Activated T-helper 1 cell treated with anti-CD3 and anti-CD28 coated beads, Interleukin-12 subunit alpha, Interleukin-12 subunit beta, Interleukin-2, Interleukin-4 antibody, amounts not matched to agents 30 ng/mL and 10 ng/mL and 1 ng/mL, durations not matched to agents 14 hours and 24 hours and 36 hours (primary cell): Measurements from ENCODE around the gene NACC1. TPM values are rescaled to one million over a fixed set of nuclear protein-coding genes. Genes with fewer than 3 reads are reported as not detected.
A peak's percentile ranks its signal among the peaks of the same experiment; 100 is the strongest.

Experiments used
- DNase-seq: peaks from one replicate; pipeline ENCODE4 v3.0.0; 2021; ENCODE audit warnings: low spot score
- H3K27ac Mint-ChIP-seq: one replicate; pipeline ENCODE4 v1.8.0; 2021; ENCODE audit warnings: mild to moderate bottlenecking, mixed read lengths
- H3K27me3 Mint-ChIP-seq: one replicate; pipeline ENCODE4 v1.8.0; 2022; ENCODE audit warnings: mild to moderate bottlenecking, moderate library complexity, mixed read lengths; ENCODE audit not compliant: insufficient read depth
- H3K36me3 Mint-ChIP-seq: one replicate; pipeline ENCODE4 v1.8.0; 2021; ENCODE audit warnings: low read depth, mixed read lengths
- H3K4me1 Mint-ChIP-seq: one replicate; pipeline ENCODE4 v1.8.0; 2021; ENCODE audit warnings: low read depth, mixed read lengths
- H3K4me3 Mint-ChIP-seq: one replicate; pipeline ENCODE4 v1.8.0; 2021; ENCODE audit warnings: mild to moderate bottlenecking, moderate library complexity, mixed read lengths
- H3K9me3 Mint-ChIP-seq: one replicate; pipeline ENCODE4 v1.8.0; 2021; ENCODE audit warnings: mixed read lengths
- intact Hi-C: fragments of 100-400 bp; cut with micrococcal nuclease; formaldehyde crosslinking; loops from one replicate; pipeline ENCODE4 v1.15.1; 2024
- total RNA-seq: library from RNA; stranded (reverse); gene quantifications from 2 replicates; pipeline ENCODE4 v1.2.3, GENCODE V29; 2022

NACC1 gene
- total RNA-seq, 1 donor from 2014 or later: 124 TPM

DNA sequence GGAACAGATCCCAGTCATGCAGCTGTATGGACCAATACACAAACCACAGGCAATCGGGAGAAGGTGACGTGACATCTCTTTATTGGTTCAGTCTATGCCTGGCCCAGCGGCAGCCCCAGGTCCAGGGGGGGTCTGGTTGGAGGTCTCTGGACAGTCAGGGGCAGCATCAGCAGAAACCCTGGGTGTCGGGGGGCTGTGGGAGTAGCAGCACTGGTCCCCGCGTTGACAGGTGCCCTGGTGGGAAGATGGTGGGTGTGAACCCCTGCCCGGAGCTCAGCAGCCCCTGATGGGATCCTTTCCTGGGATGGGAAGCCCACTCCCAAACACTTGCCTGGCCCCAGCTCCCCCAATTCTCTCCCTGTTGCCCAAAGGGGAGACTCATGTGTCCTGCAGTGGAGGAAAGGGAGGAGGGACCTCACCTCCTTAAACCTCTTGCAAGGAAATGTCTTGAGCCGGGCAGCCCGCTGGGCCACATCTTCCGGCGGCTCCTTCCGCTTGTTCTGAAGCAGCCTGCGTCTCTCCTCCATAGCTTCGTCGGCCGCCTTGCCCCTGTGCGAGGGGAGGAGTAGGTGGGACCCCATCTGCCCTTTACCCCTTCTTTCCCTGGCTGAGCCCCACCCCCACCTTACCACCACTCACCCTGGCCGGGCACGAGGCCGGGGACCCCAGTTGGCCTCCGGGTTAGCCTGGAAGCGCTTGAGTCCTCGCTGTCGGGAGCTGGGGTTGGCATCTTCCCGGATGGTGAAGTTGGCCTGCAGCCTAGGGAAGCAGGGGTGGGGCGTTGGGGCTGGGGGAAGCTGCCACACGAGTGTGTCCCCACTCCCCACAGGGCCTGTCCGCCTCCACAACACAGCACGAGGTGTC is 13.0 kb upstream of the NACC1 start:
- intact Hi-C loops: loop anchor here (1.0 kb wide), 1 partner anchor 11 kb away; the partner anchor contains the start of gene TRMT1
- DNase-seq: no peak
- peak overlapping the region; percentile 93 for H3K4me3 Mint-ChIP-seq
- H3K4me1 Mint-ChIP-seq: peaks cover 12% of the 10 kb centered on the region
- peaks cover 13% of the 10 kb centered on the region for H3K36me3 Mint-ChIP-seq
- H3K27me3 Mint-ChIP-seq: no peaks in the 10 kb centered on the region
- H3K9me3 Mint-ChIP-seq: no peaks in the 10 kb centered on the region
- H3K27ac Mint-ChIP-seq: peak overlapping the region; percentile 91

DNA sequence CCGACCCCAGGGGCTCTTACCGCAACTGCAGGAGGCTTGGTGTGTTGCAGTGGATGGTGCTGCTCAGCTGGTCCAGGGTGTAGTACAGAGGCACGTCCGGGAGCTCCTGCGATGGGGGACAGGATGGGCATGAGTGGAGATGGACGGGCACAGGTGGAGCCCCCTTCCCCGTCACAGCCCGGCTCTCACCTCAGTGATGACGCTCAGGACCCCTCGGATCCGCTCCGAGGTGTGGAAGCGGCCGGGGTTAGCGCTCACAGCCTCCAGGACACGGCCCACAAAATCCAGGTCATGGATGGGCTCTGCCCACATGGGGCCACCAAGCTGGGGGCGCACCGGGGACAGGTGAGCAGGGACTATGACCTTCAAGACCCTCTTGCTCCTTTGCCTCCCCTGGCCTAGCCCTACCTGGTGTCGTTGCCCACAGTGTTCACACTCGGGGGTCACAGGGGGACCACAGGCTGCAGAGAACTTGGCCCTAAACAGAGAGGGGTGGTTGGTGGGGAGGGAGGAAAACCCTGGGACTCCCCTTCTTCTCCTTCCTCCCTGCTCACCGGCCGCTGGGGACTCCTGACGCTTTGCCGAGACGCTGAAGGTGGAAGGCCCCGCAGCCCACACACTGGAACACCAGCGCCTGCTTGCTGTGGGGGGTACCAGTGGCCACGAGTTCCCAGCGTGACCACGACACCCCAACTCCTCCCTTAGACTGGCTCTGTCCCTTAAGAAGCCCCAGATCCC is 8.5 kb upstream of the NACC1 start:
- Mint-ChIP-seq H3K27ac (no peak overlapping the region), H3K9me3 (no peaks in the 10 kb centered on the region), H3K36me3 (peaks cover 17% of the 10 kb centered on the region), H3K4me3 (no peak overlapping the region), H3K27me3 (no peaks in the 10 kb centered on the region), H3K4me1 (peaks cover 6% of the 10 kb centered on the region)
- intact Hi-C loops: loop anchor here (10.0 kb wide), 1 partner anchor 375 kb away; the partner anchor contains the start of genes GET3 and TRIR
- DNase-seq: no peak

DNA sequence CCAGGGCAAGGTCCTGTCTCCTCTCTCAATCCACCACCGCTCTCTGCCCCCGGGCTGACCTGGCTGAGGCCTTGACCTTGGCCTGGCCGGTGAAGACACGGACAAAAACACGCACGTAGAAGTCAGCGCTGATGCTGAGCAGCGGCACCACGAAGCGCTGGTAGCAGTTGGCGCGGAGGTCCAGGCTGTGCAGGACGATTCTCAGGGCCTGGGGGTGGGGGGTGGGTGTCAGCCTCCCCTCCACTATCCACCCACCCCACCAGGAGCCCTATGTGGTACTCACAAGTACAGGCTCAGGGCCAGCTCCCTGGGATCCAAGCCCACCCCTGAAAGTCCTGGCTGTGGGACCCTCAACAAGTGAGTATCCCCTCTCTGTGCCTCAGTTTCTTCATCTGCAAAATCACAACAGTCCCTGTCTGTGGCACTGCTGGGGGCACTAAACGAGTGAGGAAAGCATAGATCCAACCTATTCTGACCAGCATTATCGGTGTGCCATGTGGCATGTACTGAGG is 7.9 kb upstream of the NACC1 start:
- no peak for DNase-seq
- peaks cover 14% of the 10 kb centered on the region for H3K36me3 Mint-ChIP-seq
- H3K27ac Mint-ChIP-seq: no peak overlapping the region
- no peak overlapping the region for H3K4me3 Mint-ChIP-seq
- no peaks in the 10 kb centered on the region for H3K27me3 Mint-ChIP-seq
- intact Hi-C loops: loop anchor here (10.0 kb wide), 1 partner anchor 375 kb away; the partner anchor contains the start of genes GET3 and TRIR
- H3K9me3 Mint-ChIP-seq: no peaks in the 10 kb centered on the region
- H3K4me1 Mint-ChIP-seq: peaks cover 4% of the 10 kb centered on the region

DNA sequence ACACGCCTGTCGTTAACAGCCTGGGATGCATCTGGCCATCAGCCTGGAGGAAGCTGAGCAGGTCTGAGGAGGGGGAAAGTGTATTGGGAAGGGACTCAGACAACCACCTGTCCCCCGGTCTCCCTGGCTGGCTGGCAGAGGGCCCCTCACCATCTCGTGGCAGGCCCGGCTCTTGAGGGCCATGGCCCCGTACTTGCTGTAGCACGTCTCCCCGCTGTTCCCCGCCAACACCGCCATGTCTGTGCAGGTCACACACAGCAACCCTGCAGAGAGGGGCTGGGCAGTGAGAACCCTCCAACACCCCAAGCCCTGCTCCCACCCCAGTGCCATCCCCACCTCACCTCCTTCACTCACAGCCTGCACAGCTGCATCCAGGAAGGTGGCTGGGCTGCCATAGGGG is 5.5 kb upstream of the NACC1 start:
- no peak for DNase-seq
- Mint-ChIP-seq H3K9me3 (no peaks in the 10 kb centered on the region), H3K4me3 (no peak overlapping the region), H3K27me3 (no peaks in the 10 kb centered on the region), H3K27ac (no peak overlapping the region), H3K4me1 (peaks cover 18% of the 10 kb centered on the region), H3K36me3 (peaks cover 16% of the 10 kb centered on the region)
- intact Hi-C loops: loop anchor here (10.0 kb wide), 1 partner anchor 378 kb away; the partner anchor contains the start of genes GET3 and TRIR

DNA sequence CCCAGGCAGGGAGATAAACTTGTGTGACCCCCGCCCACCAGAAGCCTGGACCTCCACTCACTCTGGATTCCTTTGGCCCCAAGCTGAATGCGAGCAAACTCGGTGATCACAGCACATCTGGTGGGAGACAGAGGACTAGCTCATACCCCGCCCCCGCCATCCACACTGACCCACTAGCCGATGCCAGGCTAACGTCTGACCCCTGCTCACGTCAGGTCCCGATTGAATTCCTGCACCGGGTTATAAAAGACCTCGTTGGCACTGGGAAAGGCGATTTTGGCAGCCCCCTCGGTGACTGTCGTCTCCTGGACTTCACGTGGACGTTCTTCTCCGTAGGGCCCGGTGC is 2.2 kb upstream of the NACC1 start:
- Mint-ChIP-seq H3K27me3 (no peaks in the 10 kb centered on the region), H3K4me3 (peak overlapping the region; percentile 96), H3K27ac (peak overlapping the region; percentile 97), H3K36me3 (peaks cover 18% of the 10 kb centered on the region), H3K9me3 (no peaks in the 10 kb centered on the region), H3K4me1 (peaks cover 33% of the 10 kb centered on the region)
- intact Hi-C loops: loop anchor here (1.0 to 10.0 kb wide), 6 partner anchors 12 to 381 kb away; partner anchors contain the start of genes GET3 and TRIR
- no peak for DNase-seq

DNA sequence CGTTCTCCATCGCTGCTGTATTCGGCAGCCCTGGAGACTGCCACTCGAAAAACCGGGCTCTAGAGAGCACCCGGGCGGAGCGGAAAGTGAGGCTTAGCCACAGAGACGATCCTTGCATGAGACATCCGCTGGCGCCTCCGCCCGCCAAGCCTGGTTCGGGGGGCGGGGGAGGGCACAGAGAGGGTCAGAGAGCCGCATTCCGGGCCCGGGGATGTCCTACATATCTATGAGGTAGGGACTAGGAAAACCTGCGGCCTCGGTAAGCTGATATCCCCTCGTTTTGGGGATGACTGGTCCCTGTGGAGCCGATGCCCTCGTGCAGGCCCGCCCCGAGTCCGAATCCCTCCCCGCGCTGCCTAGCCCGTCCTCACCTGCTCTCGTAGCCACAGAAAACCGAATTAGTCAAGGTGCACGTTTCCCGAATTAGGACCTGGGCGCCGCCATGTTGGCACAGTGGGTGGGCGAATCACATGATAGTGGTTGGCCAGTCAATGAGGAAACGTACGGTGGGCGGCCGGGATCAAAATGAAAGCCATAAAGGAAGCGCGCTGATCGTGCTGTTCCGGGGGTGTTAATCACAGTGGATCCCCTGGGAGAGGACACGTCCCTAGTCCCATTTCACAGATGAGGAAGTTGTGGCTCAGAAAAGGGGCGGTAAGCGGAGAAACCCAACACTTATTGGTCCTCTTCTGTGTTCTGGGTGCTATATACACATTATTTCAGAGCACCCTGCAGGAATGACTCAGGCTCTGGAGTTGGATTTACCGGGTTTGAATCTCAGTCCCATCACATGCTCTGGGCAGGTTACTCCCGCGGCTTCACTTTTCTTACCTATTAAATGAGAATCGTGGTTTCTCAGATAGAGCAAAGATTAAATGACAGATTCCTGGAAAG is 1.5 kb upstream of the NACC1 start, which contains the start of gene TRMT1:
Gene TRMT1 (minus strand): TSS at position 459 of the 894 bp plus-strand sequence. CDS start 341 bp downstream, at position 118.
- Mint-ChIP-seq H3K27ac (peak within 1 kb of the TSS; percentile 97), H3K27me3 (no peaks in the 10 kb centered on the region), H3K9me3 (no peaks in the 10 kb centered on the region), H3K4me1 (peaks cover 38% of the 10 kb centered on the region), H3K4me3 (peak within 1 kb of the TSS; percentile 96), H3K36me3 (peaks cover 18% of the 10 kb centered on the region)
- intact Hi-C loops: loop anchor here (1.0 to 10.0 kb wide), 6 partner anchors 12 to 382 kb away; partner anchors contain the start of genes GET3 and TRIR
- peak; percentile 86 for DNase-seq

DNA sequence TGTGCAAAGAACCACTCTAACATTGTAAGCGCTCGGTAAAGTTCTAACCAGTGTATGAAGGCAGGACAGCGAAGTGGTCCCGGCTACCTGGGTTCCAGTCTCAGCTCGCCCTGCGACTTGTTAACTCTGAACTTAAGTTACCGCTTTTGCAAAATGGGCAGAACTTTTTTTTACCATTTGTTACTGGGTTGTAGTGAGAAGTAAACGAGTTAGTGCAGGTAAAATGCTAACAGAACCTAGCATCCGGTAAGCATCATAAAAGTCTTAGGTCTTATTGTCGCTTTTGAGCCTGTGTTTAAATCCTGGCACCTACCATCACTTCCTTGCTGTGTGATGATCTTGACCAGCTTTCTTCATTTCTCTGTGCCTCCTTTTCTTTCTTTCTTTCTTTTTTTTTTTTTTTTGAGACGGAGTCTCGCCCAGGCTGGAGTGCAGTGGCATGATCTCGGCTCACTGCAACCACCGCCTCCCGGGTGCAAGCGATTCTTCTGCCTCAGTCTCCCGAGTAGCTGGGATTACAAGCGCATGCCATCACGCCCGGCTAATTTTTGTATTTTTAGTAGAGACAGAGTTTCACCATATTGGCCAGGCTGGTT is 790 bp upstream of the NACC1 start:
- DNase-seq: no peak

DNA sequence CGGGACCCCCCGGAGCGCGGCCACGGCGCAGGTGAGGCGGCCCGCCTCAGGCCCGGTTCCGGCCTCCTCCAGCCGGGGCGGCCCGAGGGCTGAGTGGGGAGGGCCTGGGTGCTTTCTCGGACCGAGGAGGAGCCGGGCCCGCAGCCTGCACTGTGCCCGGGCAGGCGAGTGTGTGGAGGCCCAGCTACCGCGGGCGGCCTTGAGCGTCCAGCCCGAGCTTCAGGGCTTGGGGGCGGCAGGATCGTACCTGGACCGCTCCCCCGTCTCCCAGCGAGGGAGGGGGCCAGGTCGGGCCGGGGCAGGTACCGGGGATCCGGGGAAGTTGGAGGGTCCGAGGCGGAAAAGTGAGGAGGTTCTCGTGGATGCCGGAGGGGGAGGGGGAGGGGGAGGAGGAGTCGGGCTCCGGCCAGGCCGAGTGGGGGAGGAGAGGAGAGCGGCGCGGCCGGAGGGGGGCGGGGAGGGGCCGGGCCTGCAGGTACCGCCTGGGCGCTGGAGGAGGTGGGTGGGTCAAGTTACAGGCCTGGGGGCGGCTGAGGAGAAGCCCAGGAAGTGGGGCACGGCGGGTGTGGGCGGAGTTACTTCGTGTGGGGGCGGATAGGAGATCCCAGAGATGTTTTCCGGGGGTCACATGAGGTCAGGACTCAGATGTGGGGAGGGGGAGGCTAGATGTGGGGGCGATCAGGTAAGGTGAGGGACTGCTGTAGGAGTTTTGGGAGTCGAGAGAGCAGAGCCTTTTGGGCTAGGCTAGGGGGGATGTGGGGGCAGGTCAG is 545 bp downstream of the NACC1 start:
- peaks cover 18% of the 10 kb centered on the region for H3K36me3 Mint-ChIP-seq

More for the DNA sequence above, 790 bp upstream of the NACC1 start:
- peaks cover 21% of the 10 kb centered on the region for H3K36me3 Mint-ChIP-seq
- H3K27me3 Mint-ChIP-seq: no peaks in the 10 kb centered on the region
- peak overlapping the region; percentile 96 for H3K4me3 Mint-ChIP-seq
- H3K9me3 Mint-ChIP-seq: no peaks in the 10 kb centered on the region
- intact Hi-C loops: loop anchor here (2.0 to 10.0 kb wide), 3 partner anchors 46 to 382 kb away; partner anchors contain the start of genes GET3 and TRIR
- H3K4me1 Mint-ChIP-seq: peaks cover 46% of the 10 kb centered on the region
- H3K27ac Mint-ChIP-seq: peak overlapping the region; percentile 97

DNA sequence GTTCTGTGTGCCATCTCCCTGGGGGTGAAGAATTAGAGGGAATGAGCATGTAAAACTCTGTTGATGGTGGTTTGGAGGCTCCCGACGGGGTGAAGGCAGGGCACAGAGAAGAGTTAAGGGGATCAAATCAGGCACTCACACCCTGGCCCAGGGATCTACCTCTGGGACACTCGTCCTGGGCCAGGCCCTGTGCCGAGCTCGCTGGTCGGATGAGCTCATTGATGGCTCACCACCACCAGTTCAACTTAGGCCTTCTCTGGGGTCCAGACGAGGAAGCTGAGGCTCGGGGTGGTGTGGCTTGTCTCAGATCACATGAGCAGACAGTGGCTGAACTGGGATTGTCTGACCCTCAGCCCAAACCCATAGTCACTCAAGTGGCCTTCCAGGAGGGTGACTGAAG is 1.6 kb downstream of the NACC1 start:
- Mint-ChIP-seq H3K9me3 (no peaks in the 10 kb centered on the region), H3K27me3 (no peaks in the 10 kb centered on the region), H3K4me3 (peak overlapping the region; percentile 91), H3K36me3 (peaks cover 15% of the 10 kb centered on the region), H3K4me1 (peaks cover 61% of the 10 kb centered on the region), H3K27ac (peak overlapping the region; percentile 84)
- no peak for DNase-seq
- intact Hi-C loops: loop anchor here (5.0 to 10.0 kb wide), 2 partner anchors 143 to 385 kb away; partner anchors contain the start of genes GET3 and TRIR

More for the DNA sequence above, 545 bp downstream of the NACC1 start:
- H3K4me3 Mint-ChIP-seq: peak overlapping the region; percentile 91
- H3K9me3 Mint-ChIP-seq: no peaks in the 10 kb centered on the region
- no peak for DNase-seq
- intact Hi-C loops: loop anchor here (1.0 to 10.0 kb wide), 4 partner anchors 14 to 384 kb away; partner anchors contain the start of genes GET3 and TRIR
- peaks cover 58% of the 10 kb centered on the region for H3K4me1 Mint-ChIP-seq
- no peaks in the 10 kb centered on the region for H3K27me3 Mint-ChIP-seq
- peak overlapping the region; percentile 84 for H3K27ac Mint-ChIP-seq

DNA sequence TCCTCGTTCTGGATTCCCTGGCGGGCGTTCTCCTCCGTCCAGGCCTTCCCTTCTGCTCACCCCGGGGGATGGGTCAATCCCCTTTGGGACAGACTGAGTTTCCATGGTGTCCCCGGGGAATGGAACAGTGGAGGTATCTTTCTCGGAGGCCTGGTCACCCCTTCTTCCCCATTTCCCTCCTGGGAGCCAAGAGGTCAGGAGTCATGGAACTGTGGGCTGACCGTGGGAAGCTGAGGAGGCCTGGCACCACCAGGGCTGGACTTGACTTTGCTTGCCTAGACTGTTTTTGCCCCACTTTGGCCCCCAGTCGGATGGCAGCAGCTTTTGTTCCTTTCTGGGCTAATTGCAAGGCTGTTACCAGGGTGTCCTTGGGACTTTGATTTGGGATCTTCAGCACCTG is 2.0 kb downstream of the NACC1 start:
- intact Hi-C loops: no loop called here
- Mint-ChIP-seq H3K27me3 (no peaks in the 10 kb centered on the region), H3K4me3 (peak overlapping the region; percentile 91), H3K9me3 (no peaks in the 10 kb centered on the region), H3K27ac (no peak overlapping the region), H3K36me3 (peaks cover 15% of the 10 kb centered on the region), H3K4me1 (peaks cover 58% of the 10 kb centered on the region)
- DNase-seq: no peak

DNA sequence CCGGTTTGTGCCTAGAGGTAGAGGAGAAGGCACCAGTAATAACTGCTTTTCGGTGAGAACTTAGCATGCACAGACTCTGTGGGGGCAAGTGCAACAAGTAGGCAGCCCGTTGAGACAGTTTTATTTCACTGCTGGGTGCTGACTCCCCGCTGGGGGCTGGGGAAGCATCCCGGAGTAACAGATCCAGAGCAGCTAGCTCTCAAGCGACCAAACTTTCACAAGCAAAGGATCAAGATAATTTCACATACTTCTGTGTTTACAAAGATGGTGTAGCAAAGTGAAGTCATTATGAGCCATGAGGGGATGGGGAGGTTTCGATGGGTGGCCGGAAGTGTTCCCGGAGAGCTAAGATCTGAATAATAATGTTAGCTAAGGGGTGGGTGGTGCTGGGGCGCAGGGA is 2.8 kb downstream of the NACC1 start:
- intact Hi-C loops: no loop called here
- Mint-ChIP-seq H3K36me3 (peaks cover 13% of the 10 kb centered on the region), H3K9me3 (no peaks in the 10 kb centered on the region)

More for the DNA sequence above, 2.8 kb downstream of the NACC1 start:
- DNase-seq: no peak
- Mint-ChIP-seq H3K4me3 (peak overlapping the region; percentile 68), H3K27ac (peak overlapping the region; percentile 63), H3K4me1 (peaks cover 51% of the 10 kb centered on the region), H3K27me3 (no peaks in the 10 kb centered on the region)
